GM12878 (cell line): ENCODE data around the gene NUMBL. TPM values are rescaled to one million over a fixed set of nuclear protein-coding genes. Genes with fewer than 3 reads are reported as not detected.

ENCODE experiments used
- ATAC-seq: fragments of 200-7000 bp; cut with Tn5 transposase; 3 replicates; pipeline ENCODE4 v1.9.1; 2020; ENCODE audit warnings: mild to moderate bottlenecking, moderate library complexity
- BruUV-seq: library from RNA; stranded (reverse); fragments of 400-500 nt; replicated peaks from 2 replicates; lab custom pipeline; 2021; lab: Mats Ljungman, UMichigan
- CTCF ChIA-PET: fragments of 300-600 bp; sonication (Branson Sonifier 250); formaldehyde crosslinking; extraction: SDS; loops from one replicate; lab custom pipeline; 2021; ENCODE audit warnings: inconsistent platforms; lab: Yijun Ruan, JAX
- POLR2A ChIA-PET: fragments of 350-600 bp; formaldehyde crosslinking; extraction: SDS; loops from one replicate; lab custom pipeline; 2021; ENCODE audit warnings: inconsistent platforms; lab: Charles Lee
- RAD21 ChIA-PET: fragments of 300-600 bp; sonication (Branson Sonifier 250); formaldehyde crosslinking; loops from one replicate; lab custom pipeline; 2023; ENCODE audit warnings: antibody characterized with exemption; ENCODE audit not compliant: unreplicated experiment; lab: Charles Lee
- SMC1A ChIA-PET: fragments of 300-600 bp; sonication (Branson Sonifier 250); formaldehyde crosslinking; loops from one replicate; lab custom pipeline; 2023; ENCODE audit not compliant: unreplicated experiment, uncharacterized antibody; lab: Charles Lee
- DNase-seq: peaks from one replicate; pipeline ENCODE4 v3.0.0-alpha.2; 2011; ENCODE audit warnings: low read depth, low spot score
- FAIRE-seq: peaks from 3 replicates; lab custom pipeline; 2011; peaks lifted over from hg19 to GRCh38; lab: Jason Lieb, UNC
- H2AFZ ChIP-seq: 2 replicates; pipeline ENCODE4 v1.6.0; 2011; ENCODE audit warnings: low read depth, low read length, control low read depth; ENCODE audit not compliant: control insufficient read depth
- H3K27ac ChIP-seq: 2 replicates; pipeline ENCODE4 v1.5.1; 2011; ENCODE audit warnings: control low read depth; ENCODE audit not compliant: control insufficient read depth, insufficient read depth
- H3K27me3 ChIP-seq, 2 experiments: replicated peaks in 1 of 2; 2 replicates each; pipeline versions ENCODE4 v1.6.0 to v1.6.1; 2011; ENCODE audit warnings: low read length in 1 of 2; ENCODE audit not compliant: control insufficient read depth in 2 of 2, insufficient read depth in 2 of 2
- H3K36me3 ChIP-seq, 2 experiments: 2 replicates each; pipeline ENCODE4 v1.5.1; 2011; ENCODE audit warnings: low read length in 1 of 2; ENCODE audit not compliant: control insufficient read depth in 2 of 2, insufficient read depth in 2 of 2
- H3K4me1 ChIP-seq: 2 replicates; pipeline ENCODE4 v1.6.1; 2011; ENCODE audit warnings: mild to moderate bottlenecking, low read length, moderate library complexity, mixed read lengths; ENCODE audit not compliant: control insufficient read depth, insufficient read depth
- H3K4me2 ChIP-seq: 2 replicates; pipeline ENCODE4 v1.6.0; 2011; ENCODE audit warnings: control low read depth; ENCODE audit not compliant: control insufficient read depth, insufficient read depth
- H3K4me3 ChIP-seq: fragments of 200-600 bp; sonication (generic); 2 replicates; pipeline ENCODE4 v1.5.1; 2016
- H3K79me2 ChIP-seq: 2 replicates; pipeline ENCODE4 v1.6.0; 2011; ENCODE audit warnings: low read length; ENCODE audit not compliant: control insufficient read depth, insufficient read depth
- H3K9ac ChIP-seq: 2 replicates; pipeline ENCODE4 v1.8.0; 2011; ENCODE audit warnings: low read length, control low read depth, mixed read lengths; ENCODE audit not compliant: control insufficient read depth, insufficient read depth
- H3K9me3 ChIP-seq: replicated peaks from 3 replicates; pipeline ENCODE4 v1.5.1; 2011; ENCODE audit warnings: mild to moderate bottlenecking, low read length; ENCODE audit not compliant: control insufficient read depth, insufficient read depth
- H4K20me1 ChIP-seq: 2 replicates; pipeline ENCODE4 v1.6.0; 2011; ENCODE audit not compliant: control insufficient read depth, insufficient read depth
- ATF3 ChIP-seq: IDR thresholded peaks from 2 replicates; pipeline ENCODE4 v1.6.1; 2011; ENCODE audit warnings: low read depth, mild to moderate bottlenecking, low read length, moderate library complexity, borderline replicate concordance; ENCODE audit errors: extremely low read depth
- ATF7 ChIP-seq: fragments of 450-650 bp; IDR thresholded peaks from 2 replicates; pipeline ENCODE4 v1.6.1; 2016; ENCODE audit warnings: low read depth, mild to moderate bottlenecking
- CEBPZ ChIP-seq: fragments of 150-350 bp; IDR thresholded peaks from 2 replicates; pipeline ENCODE4 v1.6.1; 2016; ENCODE audit warnings: low read depth, low read length
- EZH2 ChIP-seq: IDR thresholded peaks from 2 replicates; pipeline ENCODE4 v1.6.1; 2012; ENCODE audit warnings: low read depth, mild to moderate bottlenecking, control low read depth, inconsistent platforms, low read length, borderline replicate concordance; ENCODE audit not compliant: control insufficient read depth
- FOXM1 ChIP-seq: IDR thresholded peaks from 2 replicates; pipeline ENCODE4 v1.6.1; 2012; ENCODE audit warnings: low read depth, mild to moderate bottlenecking, inconsistent platforms, low read length, moderate library complexity
- HSF1 ChIP-seq: fragments of 150-350 bp; IDR thresholded peaks from 2 replicates; pipeline ENCODE4 v1.6.1; 2014; ENCODE audit warnings: mild to moderate bottlenecking, low read depth, low read length
- KDM1A ChIP-seq: fragments of 200-600 bp; sonication (generic); IDR thresholded peaks from 2 replicates; pipeline ENCODE4 v1.6.1; 2016; ENCODE audit warnings: borderline replicate concordance
- PML ChIP-seq: IDR thresholded peaks from 2 replicates; pipeline ENCODE4 v1.6.1; 2012; ENCODE audit warnings: low read length, inconsistent platforms
- POLR2A ChIP-seq: IDR thresholded peaks from 2 replicates; pipeline ENCODE4 v1.6.1; 2011; ENCODE audit warnings: low read depth, mild to moderate bottlenecking, low read length
- RCOR1 ChIP-seq: conservative IDR thresholded peaks from 2 replicates; pipeline ENCODE4 v1.6.1; 2012; ENCODE audit warnings: low read depth, low read length, improper control_type of control experiment
- TBL1XR1 ChIP-seq: IDR thresholded peaks from 2 replicates; pipeline ENCODE4 v1.6.1; 2012; ENCODE audit warnings: low read depth, low read length, improper control_type of control experiment
- USF1 ChIP-seq: IDR thresholded peaks from 2 replicates; pipeline ENCODE4 v1.6.1; 2011; ENCODE audit warnings: borderline replicate concordance, low read depth, mild to moderate bottlenecking, moderate library complexity, mixed read lengths, low read length; ENCODE audit not compliant: insufficient read depth; ENCODE audit errors: extremely low read length
- ZNF592 ChIP-seq: fragments of 450-650 bp; IDR thresholded peaks from 2 replicates; pipeline ENCODE4 v1.6.1; 2017; ENCODE audit warnings: mild to moderate bottlenecking, moderate library complexity
- WGBS: methylation state at CpG from one replicate; pipeline ENCODE4 v1.1.6; 2016; ENCODE audit warnings: low lambda C conversion rate; ENCODE audit not compliant: insufficient replicate concordance, insufficient coverage; ENCODE audit errors: missing lambda C conversion rate; 5-methylcytosine and 5-hydroxymethylcytosine counted together
- in situ Hi-C: fragments of 300-500 bp; cut with MboI; formaldehyde crosslinking; loops from 9 replicates; pipeline ENCODE4 v1.14.3; 2018; ENCODE audit warnings: mixed read lengths
- intact Hi-C: fragments of 100-400 bp; cut with micrococcal nuclease; formaldehyde crosslinking; loops from one replicate; pipeline ENCODE4 v1.14.2; 2022; ENCODE audit not compliant: unreplicated experiment
- polyA plus RNA-seq, 11 experiments: library from polyadenylated mRNA; depleted of rRNA in 4 of 11; unstranded in 6 of 11; stranded (reverse) in 5 of 11; fragments of >200 nt; fragmentation: Nextera tagmentation in 4 of 11; fragmentation: Illumina TruSeq in 1 of 11; extraction: Ambion mirVana in 4 of 11; extraction: Trizol in 1 of 11; gene quantifications; 1 replicate in 1 of 11; 2 replicates in 10 of 11; pipeline versions ENCODE4 v1.2.1 to v1.2.3, GENCODE V29; 2011 to 2016; ENCODE audit warnings: inconsistent platforms in 2 of 11, missing spikeins in 2 of 11, low read depth in 1 of 11
- total RNA-seq, 4 experiments: library from RNA; depleted of rRNA in 3 of 4; stranded (reverse); fragments of >200 nt in 3 of 4; fragmentation: Illumina TruSeq in 1 of 4; extraction: Trizol in 1 of 4; gene quantifications; 2 replicates each; pipeline versions ENCODE4 v1.2.1 to v1.2.3, GENCODE V29; 2013 to 2021

NUMBL gene
- total and polyA plus RNA-seq, 10 of the 15 experiments (the other 5 are each of a cell fraction or from before 2014, with no cell fraction given), result 0.16 to 9.4 (median 1.9) TPM

- in situ Hi-C loops (no loop called here), intact Hi-C loops (no loop called here)
- 0% methylated on average over 1 of the region's 1 CpG for WGBS
- no peaks in the 10 kb centered on the region for H4K20me1 ChIP-seq
- H3K9ac ChIP-seq, result no peak overlapping the region
- no peak overlapping the region for H3K27ac ChIP-seq
- no peak for ATAC-seq
- H3K36me3 ChIP-seq, result no peaks in the 10 kb centered on the region
- ChIA-PET RAD21 (no interaction called here), CTCF (interaction anchor here (1.1 to 1.4 kb wide), 3 partner anchors 33 to 333 kb away, joined by 3 read pairs; no protein-coding TSS in a partner anchor), POLR2A (interaction anchor here (0.7 kb wide), 1 partner anchor 200 kb away, joined by 5 read pairs; no protein-coding TSS in a partner anchor), SMC1A (interaction anchor here (0.6 to 1.0 kb wide), 2 partner anchors 18 to 491 kb away, joined by 3 read pairs; no protein-coding TSS in a partner anchor)
- H2AFZ ChIP-seq, result no peak overlapping the region
- FAIRE-seq, result no peak
- no peak overlapping the region for H3K4me3 ChIP-seq
- no peaks in the 10 kb centered on the region for H3K9me3 ChIP-seq
- no peaks in the 10 kb centered on the region for H3K27me3 ChIP-seq
- peaks cover 5% of the 10 kb centered on the region; the same call in 1 of the 2 replicates for H3K4me1 ChIP-seq
- H3K79me2 ChIP-seq, result no peaks in the 10 kb centered on the region
- no peak for DNase-seq
- no TSS peak for BruUV-seq
- no peak overlapping the region for H3K4me2 ChIP-seq
- TF ChIP-seq KDM1A (no peak), FOXM1 (no peak), CEBPZ (no peak), EZH2 (no peak), TBL1XR1 (no peak), USF1 (no peak), HSF1 (no peak), PML (no peak), POLR2A (no peak), ZNF592 (no peak), RCOR1 (no peak), ATF7 (no peak), ATF3 (no peak)
Measured at GRCh38 chr19:40638327-40638726, 52.1 kb downstream of the NUMBL start.
